SK-N-SH (cell line): ENCODE data around the gene BORCS5. TPM values are rescaled to one million over a fixed set of nuclear protein-coding genes. Genes with fewer than 3 reads are reported as not detected.

ENCODE experiments used
- CTCF ChIA-PET: fragments of 300-600, 350-600 bp; formaldehyde crosslinking; extraction: SDS; loops from one replicate; lab custom pipeline; 2021; lab: Yijun Ruan, JAX
- POLR2A ChIA-PET: fragments of 350-600 bp; sonication (Branson Sonifier 250); formaldehyde crosslinking; extraction: SDS; loops from one replicate; lab custom pipeline; 2020; ENCODE audit warnings: antibody characterized with exemption, inconsistent platforms; lab: Yijun Ruan, JAX
- DNase-seq: peaks from one replicate; pipeline ENCODE4 v3.0.0; 2012
- H2AFZ ChIP-seq: fragments of 200-600 bp; sonication (generic); 2 replicates; pipeline ENCODE4 v1.8.1; 2016; ENCODE audit warnings: antibody characterized with exemption, mild to moderate bottlenecking, low read depth
- H3F3A ChIP-seq: fragments of 200-600 bp; sonication (generic); replicated peaks from 2 replicates; pipeline ENCODE3; 2016; ENCODE audit warnings: antibody characterized with exemption, mild to moderate bottlenecking; ENCODE audit not compliant: insufficient read depth
- H3K27ac ChIP-seq, 2 experiments: fragments of 200-500 bp in 1 of 2; fragments of 200-600 bp in 1 of 2; sonication (Bioruptor generic) in 1 of 2; sonication (generic), shearing (Covaris generic) in 1 of 2; 2 replicates each; pipeline versions ENCODE4 v1.5.1 to v1.6.1; 2014 to 2016; ENCODE audit warnings: low read depth in 2 of 2, inconsistent platforms in 1 of 2, low read length in 1 of 2, mild to moderate bottlenecking in 1 of 2, mixed read lengths in 1 of 2
- H3K27me3 ChIP-seq: fragments of 200-600 bp; sonication (generic), shearing (Covaris generic); 2 replicates; pipeline ENCODE4 v1.6.1; 2016; ENCODE audit warnings: mixed run types; ENCODE audit not compliant: insufficient read depth
- H3K36me3 ChIP-seq, 2 experiments: fragments of 200-500 bp in 1 of 2; fragments of 200-600 bp in 1 of 2; sonication (Bioruptor generic) in 1 of 2; sonication (generic) in 1 of 2; replicated peaks in 1 of 2; 2 replicates each; pipeline versions ENCODE3 to v1.5.1; 2014 to 2016; ENCODE audit warnings: low read length in 1 of 2, mild to moderate bottlenecking in 1 of 2; ENCODE audit not compliant: insufficient read depth in 2 of 2, control insufficient read depth in 1 of 2
- H3K4me1 ChIP-seq, 2 experiments: fragments of 200-500 bp in 1 of 2; fragments of 200-600 bp in 1 of 2; sonication (Bioruptor generic) in 1 of 2; sonication (generic), shearing (Covaris generic) in 1 of 2; 2 replicates each; pipeline versions ENCODE4 v1.5.1 to v1.6.1; 2014 to 2016; ENCODE audit warnings: low read depth in 1 of 2, low read length in 1 of 2, mixed run types in 1 of 2; ENCODE audit not compliant: insufficient read depth in 2 of 2, control insufficient read depth in 1 of 2
- H3K4me2 ChIP-seq: fragments of 200-600 bp; sonication (generic), shearing (Covaris generic); 2 replicates; pipeline ENCODE4 v1.6.1; 2017; ENCODE audit warnings: mixed run types
- H3K4me3 ChIP-seq, 2 experiments: fragments of 200-500 bp in 1 of 2; fragments of 200-600 bp in 1 of 2; sonication (Bioruptor generic) in 1 of 2; sonication (generic), shearing (Covaris generic) in 1 of 2; 2 replicates each; pipeline versions ENCODE4 v1.5.1 to v1.8.1; 2014 to 2016; ENCODE audit warnings: low read depth in 2 of 2, inconsistent platforms in 1 of 2, low read length in 1 of 2, mild to moderate bottlenecking in 1 of 2, mixed read lengths in 1 of 2, moderate library complexity in 1 of 2
- H3K79me2 ChIP-seq: fragments of 200-600 bp; sonication (generic); 2 replicates; pipeline ENCODE4 v1.8.1; 2017; ENCODE audit warnings: mild to moderate bottlenecking; ENCODE audit not compliant: insufficient read depth
- H3K9ac ChIP-seq: fragments of 200-600 bp; sonication (generic); 2 replicates; pipeline ENCODE4 v1.6.1; 2017; ENCODE audit warnings: mixed run types
- H3K9me2 ChIP-seq: fragments of 200-600 bp; sonication (generic); 2 replicates; pipeline ENCODE4 v1.6.1; 2017; ENCODE audit warnings: mixed run types
- H3K9me3 ChIP-seq: fragments of 200-600 bp; sonication (generic); 2 replicates; pipeline ENCODE4 v1.6.1; 2017; ENCODE audit warnings: mixed run types, mild to moderate bottlenecking, moderate library complexity
- H4K20me1 ChIP-seq: fragments of 200-600 bp; sonication (generic); 2 replicates; pipeline ENCODE4 v1.6.1; 2017; ENCODE audit warnings: mild to moderate bottlenecking, mixed run types; ENCODE audit not compliant: insufficient read depth
- CHD2 ChIP-seq: fragments of 150-350 bp; IDR thresholded peaks from 2 replicates; pipeline ENCODE4 v1.6.1; 2018; ENCODE audit warnings: low read length; ENCODE audit not compliant: partially characterized antibody
- CTCF ChIP-seq: fragments of 200-600 bp; sonication (generic); IDR thresholded peaks from 2 replicates; pipeline ENCODE4 v1.6.1; 2017; ENCODE audit warnings: antibody characterized with exemption, mild to moderate bottlenecking, moderate library complexity
- FOXJ3 ChIP-seq: sonication (generic); formaldehyde crosslinking; IDR thresholded peaks from 2 replicates; pipeline ENCODE4 v1.5.1; 2020; ENCODE audit warnings: mild to moderate bottlenecking, missing genetic modification reagents
- FOXM1 ChIP-seq: IDR thresholded peaks from 2 replicates; pipeline ENCODE4 v1.4.0; 2012; ENCODE audit warnings: low read depth, mild to moderate bottlenecking
- GATA2 ChIP-seq: sonication (generic); formaldehyde crosslinking; IDR thresholded peaks from 2 replicates; pipeline ENCODE4 v1.5.0; 2020; ENCODE audit warnings: mild to moderate bottlenecking, missing genetic modification reagents
- MAX ChIP-seq: IDR thresholded peaks from 2 replicates; pipeline ENCODE4 v1.4.0; 2012; ENCODE audit warnings: low read depth
- MEF2A ChIP-seq: IDR thresholded peaks from 2 replicates; pipeline ENCODE4 v1.4.0; 2012; ENCODE audit warnings: low read depth, borderline replicate concordance
- NFIC ChIP-seq: IDR thresholded peaks from 2 replicates; pipeline ENCODE4 v1.4.0; 2012; ENCODE audit warnings: borderline replicate concordance
- NRF1 ChIP-seq: IDR thresholded peaks from 2 replicates; pipeline ENCODE4 v1.6.1; 2012; ENCODE audit warnings: low read depth, mild to moderate bottlenecking, low read length
- POLR2AphosphoS5 ChIP-seq: IDR thresholded peaks from 2 replicates; pipeline ENCODE4 v1.6.1; 2012; ENCODE audit warnings: low read depth, low read length
- RAD21 ChIP-seq: IDR thresholded peaks from 2 replicates; pipeline ENCODE4 v1.6.1; 2012; ENCODE audit warnings: mild to moderate bottlenecking, low read length
- RCOR1 ChIP-seq: fragments of 150-350 bp; IDR thresholded peaks from 2 replicates; pipeline ENCODE4 v1.6.1; 2017; ENCODE audit warnings: antibody characterized with exemption, low read length
- RFX5 ChIP-seq: IDR thresholded peaks from 2 replicates; pipeline ENCODE4 v1.6.1; 2012; ENCODE audit warnings: mild to moderate bottlenecking, improper control_type of control experiment, low read length
- RXRA ChIP-seq: IDR thresholded peaks from 2 replicates; pipeline ENCODE4 v1.4.0; 2012; ENCODE audit warnings: low read depth, mild to moderate bottlenecking, borderline replicate concordance
- SIN3A ChIP-seq: IDR thresholded peaks from 2 replicates; pipeline ENCODE4 v1.6.1; 2012; ENCODE audit warnings: low read depth, mild to moderate bottlenecking, low read length, moderate library complexity, borderline replicate concordance
- SMC3 ChIP-seq: IDR thresholded peaks from 2 replicates; pipeline ENCODE4 v1.6.1; 2012; ENCODE audit warnings: low read depth, low read length, improper control_type of control experiment
- TAF1 ChIP-seq: IDR thresholded peaks from 2 replicates; pipeline ENCODE4 v1.6.1; 2012; ENCODE audit warnings: low read depth, mild to moderate bottlenecking, low read length, moderate library complexity, borderline replicate concordance
- TCF12 ChIP-seq: IDR thresholded peaks from 2 replicates; pipeline ENCODE4 v1.4.0; 2012
- TEAD4 ChIP-seq: IDR thresholded peaks from 2 replicates; pipeline ENCODE4 v1.4.0; 2012; ENCODE audit warnings: mild to moderate bottlenecking, borderline replicate concordance; ENCODE audit not compliant: insufficient read depth
- WGBS: methylation state at CpG from one replicate; pipeline ENCODE4 v1.1.6; 2017; ENCODE audit warnings: low lambda C conversion rate; 5-methylcytosine and 5-hydroxymethylcytosine counted together
- polyA plus RNA-seq, 3 experiments: library from polyadenylated mRNA; depleted of rRNA; stranded (reverse); fragments of >200 nt; gene quantifications; 2 replicates each; pipeline ENCODE4 v1.2.3, GENCODE V29; 2012

The BORCS5 gene
- polyA plus RNA-seq, 1 of the 3 experiments (the other 2 are of a cell fraction) = 16.3 TPM

GRCh38 chr12:12488296-12488695 is 131.4 kb downstream of the BORCS5 start:
- POLR2A ChIA-PET = no interaction called here
- Histone ChIP-seq H3K4me2 (no peak overlapping the region), H3K4me3 (no peak overlapping the region), H3K9me2 (no peaks in the 10 kb centered on the region), H4K20me1 (no peaks in the 10 kb centered on the region), H3F3A (peaks cover 3% of the 10 kb centered on the region), H3K9me3 (no peaks in the 10 kb centered on the region), H3K27me3 (no peaks in the 10 kb centered on the region), H3K9ac (no peak overlapping the region), H3K4me1 (no peaks in the 10 kb centered on the region), H3K79me2 (peaks cover 33% of the 10 kb centered on the region), H3K36me3 (peaks cover 7 to 25% of the 10 kb centered on the region in 2 experiments), H2AFZ (no peak overlapping the region), H3K27ac (no peak overlapping the region)
- TF ChIP-seq RFX5 (no peak), CTCF (no peak), MAX (no peak), MEF2A (no peak), POLR2AphosphoS5 (no peak), FOXJ3 (CRISPR knock-in tag) (no peak), SMC3 (no peak), TAF1 (no peak), NFIC (no peak), TEAD4 (no peak), SIN3A (no peak), TCF12 (no peak), FOXM1 (no peak), RCOR1 (no peak), NRF1 (no peak), RAD21 (no peak), GATA2 (no peak), RXRA (no peak), CHD2 (no peak)
- DNase-seq = no peak
- WGBS = 84% methylated on average over 4 of the region's 4 CpGs
- CTCF ChIA-PET = interaction anchor here (0.9 to 1.4 kb wide), 3 partner anchors 15 to 167 kb away, joined by 3 to 4 read pairs (median 3); no protein-coding TSS in a partner anchor
